ENCODE data around the gene SEBOX. TPM values are rescaled to one million over a fixed set of nuclear protein-coding genes. Genes with fewer than 3 reads are reported as not detected.

SEBOX gene
- total RNA-seq, 1 donor from 2014 or later = not detected

GRCh38 chr17:28320215-28321061, 44.6 kb downstream of the SEBOX start:
- Mint-ChIP-seq H3K4me3 (peak overlapping the region; percentile 97), H3K36me3 (ENCODE audit: low read depth) (peaks cover 15% of the 10 kb centered on the region), H3K27me3 (no peaks in the 10 kb centered on the region), H3K9me3 (no peaks in the 10 kb centered on the region), H3K27ac (peak overlapping the region; percentile 96), H3K4me1 (peaks cover 36% of the 10 kb centered on the region)
- DNase-seq = no peak
- intact Hi-C loops (cut with micrococcal nuclease) = no loop called here

- H3K4me1 Mint-ChIP-seq = peaks cover 34% of the 10 kb centered on the region
- H3K9me3 Mint-ChIP-seq = no peaks in the 10 kb centered on the region
- no peaks in the 10 kb centered on the region for H3K27me3 Mint-ChIP-seq
- peaks cover 15% of the 10 kb centered on the region for H3K36me3 Mint-ChIP-seq (ENCODE audit: low read depth)
- peak overlapping the region; percentile 96 for H3K27ac Mint-ChIP-seq
- peak overlapping the region; percentile 97 for H3K4me3 Mint-ChIP-seq
- intact Hi-C loops (cut with micrococcal nuclease) = loop anchor here (1.0 to 5.0 kb wide), 3 partner anchors 8 to 512 kb away; partner anchors contain the start of genes IFT20 and TNFAIP1
- no peak for DNase-seq
Observed at GRCh38 chr17:28319598-28319935, 45.4 kb downstream of the SEBOX start.

GRCh38 chr17:28318759-28319597, 46.0 kb downstream of the SEBOX start, which contains the start of gene TMEM97:
Gene TMEM97, plus strand, starts transcription at chr17:28319200. Its CDS starts 40 bp downstream, at chr17:28319240.
- Mint-ChIP-seq H3K27ac (peak within 1 kb of the TSS; percentile 96), H3K4me1 (peaks cover 34% of the 10 kb centered on the region), H3K9me3 (no peaks in the 10 kb centered on the region), H3K36me3 (ENCODE audit: low read depth) (peaks cover 15% of the 10 kb centered on the region), H3K27me3 (peaks cover 2% of the 10 kb centered on the region), H3K4me3 (peak within 1 kb of the TSS; percentile 97)
- intact Hi-C loops (cut with micrococcal nuclease) = loop anchor here (1.0 to 5.0 kb wide), 3 partner anchors 8 to 512 kb away; partner anchors contain the start of genes IFT20 and TNFAIP1
- DNase-seq = peak; percentile 99

GRCh38 chr17:28317966-28318758, 46.8 kb downstream of the SEBOX start:
- peak overlapping the region; percentile 97 for H3K4me3 Mint-ChIP-seq
- no peaks in the 10 kb centered on the region for H3K9me3 Mint-ChIP-seq
- H3K4me1 Mint-ChIP-seq = peaks cover 34% of the 10 kb centered on the region
- peaks cover 15% of the 10 kb centered on the region for H3K36me3 Mint-ChIP-seq (ENCODE audit: low read depth)
- peak overlapping the region; percentile 96 for H3K27ac Mint-ChIP-seq
- intact Hi-C loops (cut with micrococcal nuclease) = loop anchor here (5.0 kb wide), 1 partner anchor 511 kb away; no protein-coding TSS in a partner anchor
- peak; percentile 71 for DNase-seq
- peaks cover 7% of the 10 kb centered on the region for H3K27me3 Mint-ChIP-seq

- peaks cover 29% of the 10 kb centered on the region for H3K4me1 Mint-ChIP-seq
Observed at GRCh38 chr17:28317099-28317965, 47.7 kb downstream of the SEBOX start.

GRCh38 chr17:28315846-28316705, 48.9 kb downstream of the SEBOX start:
- Mint-ChIP-seq H3K27me3 (peaks cover 11% of the 10 kb centered on the region), H3K4me3 (no peak overlapping the region), H3K4me1 (peaks cover 20% of the 10 kb centered on the region), H3K27ac (no peak overlapping the region), H3K36me3 (ENCODE audit: low read depth) (peaks cover 10% of the 10 kb centered on the region), H3K9me3 (no peaks in the 10 kb centered on the region)
- intact Hi-C loops (cut with micrococcal nuclease) = loop anchor here (5.0 kb wide), 1 partner anchor 509 kb away; no protein-coding TSS in a partner anchor
- DNase-seq = no peak

More at GRCh38 chr17:28317099-28317965, 47.7 kb downstream of the SEBOX start:
- no peak for DNase-seq
- Mint-ChIP-seq H3K27ac (peak overlapping the region; percentile 96), H3K4me3 (peak overlapping the region; percentile 97), H3K9me3 (no peaks in the 10 kb centered on the region), H3K27me3 (peaks cover 11% of the 10 kb centered on the region), H3K36me3 (ENCODE audit: low read depth) (peaks cover 10% of the 10 kb centered on the region)
- intact Hi-C loops (cut with micrococcal nuclease) = loop anchor here (5.0 kb wide), 1 partner anchor 510 kb away; no protein-coding TSS in a partner anchor

GRCh38 chr17:28313841-28314240, 51.2 kb downstream of the SEBOX start:
- DNase-seq = no peak
- Mint-ChIP-seq H3K36me3 (ENCODE audit: low read depth) (no peaks in the 10 kb centered on the region), H3K4me3 (no peak overlapping the region), H3K27me3 (peaks cover 13% of the 10 kb centered on the region), H3K9me3 (no peaks in the 10 kb centered on the region), H3K4me1 (peaks cover 9% of the 10 kb centered on the region), H3K27ac (no peak overlapping the region)
- intact Hi-C loops (cut with micrococcal nuclease) = no loop called here

Other genes with a start within 250 kb of the SEBOX start
- gene TMEM97, start 46.0 kb downstream of the SEBOX start, total RNA-seq = 64.6 and 69.0 TPM in 2 replicates
- 21.1 and 24.7 TPM in 2 replicates for gene IFT20, start 29.7 kb downstream of the SEBOX start, total RNA-seq
- gene TNFAIP1, start 29.4 kb downstream of the SEBOX start, total RNA-seq = 30.8 and 32.7 TPM in 2 replicates
- 112 and 115 TPM in 2 replicates for gene POLDIP2, start 7.7 kb downstream of the SEBOX start, total RNA-seq
- gene VTN, start 5.1 kb upstream of the SEBOX start, total RNA-seq = 0.23 and 0.24 TPM in 2 replicates
- gene SARM1, start 6.5 kb upstream of the SEBOX start, total RNA-seq = 36.4 and 37.7 TPM in 2 replicates
- gene SLC46A1, start 41.0 kb upstream of the SEBOX start, total RNA-seq = 7.0 and 7.9 TPM in 2 replicates
- not detected in 2 replicates for gene SLC13A2, start 108.4 kb upstream of the SEBOX start, total RNA-seq
- gene FOXN1, start 141.1 kb upstream of the SEBOX start, total RNA-seq = not detected in 2 replicates
- gene UNC119, start 187.4 kb upstream of the SEBOX start, total RNA-seq = 59.8 and 60.2 TPM in 2 replicates
- gene PIGS, start 206.3 kb upstream of the SEBOX start, total RNA-seq = 65.8 and 70.9 TPM in 2 replicates
- 70.2 and 72.9 TPM in 2 replicates for gene ALDOC, start 211.7 kb upstream of the SEBOX start, total RNA-seq
- gene SPAG5, start 233.8 kb upstream of the SEBOX start, total RNA-seq = 89.6 and 91.3 TPM in 2 replicates
- gene RSKR, start 249.0 kb upstream of the SEBOX start, total RNA-seq = 40.8 and 43.8 TPM in 2 replicates